Heart left ventricle (tissue), 13 donors: Measurements from ENCODE around the gene KCNQ1OT1.

Source experiments
- POLR2A ChIP-seq, 2 donors: fragments of 450-650 bp; IDR thresholded peaks; one replicate each; pipeline ENCODE4 v1.6.1; 2017; ENCODE audit warnings: antibody characterized with exemption in 2 of 2, mild to moderate bottlenecking in 2 of 2, moderate library complexity in 2 of 2
- TF ChIP-seq, protein P1 (sequence below), 12 donors: fragments of 200-600 bp; sonication (generic) in 4 of 12; IDR thresholded peaks; one replicate each; pipeline versions ENCODE4 v1.5.0 to v1.8.0; 2018 to 2022; ENCODE audit warnings: antibody characterized with exemption in 12 of 12, mild to moderate bottlenecking in 5 of 12
- donor health status: ischemic (EF 13 %, LVEDD 7.1; RV severe dilation, severe dysfunction).
- donor health status: DM: no; HTN: yes; CAD: no.
- donor health status: DM: no; HTN: no; CAD: no.
- donor health status: ischemic (EF 25% LVEDD 6.9; RV normal size, moderate dysfunction).
- donor health status: ischemic (EF 25% LVEDD 5.7; RV mildly dilated, moderate dysfunction).
- donor health status: ischemic (EF 35%, LVEDD 5.7; RV mildly dilated, moderate dysfunction).
- donor health status: nonischemic (EF 11% LVEDD 7.7; RV severe dilation, severe dysfunction).
- donor health status: DM: yes; HTN: yes; CAD: no.
- donor health status: PGD.
- donor health status: ischemic (EF 29% LVEDD 5.4; RV normal size, mild dysfunction).
- donor health status: nonischemic (EF 23%, LVEDD 6.1; RV moderate dilation, normal function).

DNA sequence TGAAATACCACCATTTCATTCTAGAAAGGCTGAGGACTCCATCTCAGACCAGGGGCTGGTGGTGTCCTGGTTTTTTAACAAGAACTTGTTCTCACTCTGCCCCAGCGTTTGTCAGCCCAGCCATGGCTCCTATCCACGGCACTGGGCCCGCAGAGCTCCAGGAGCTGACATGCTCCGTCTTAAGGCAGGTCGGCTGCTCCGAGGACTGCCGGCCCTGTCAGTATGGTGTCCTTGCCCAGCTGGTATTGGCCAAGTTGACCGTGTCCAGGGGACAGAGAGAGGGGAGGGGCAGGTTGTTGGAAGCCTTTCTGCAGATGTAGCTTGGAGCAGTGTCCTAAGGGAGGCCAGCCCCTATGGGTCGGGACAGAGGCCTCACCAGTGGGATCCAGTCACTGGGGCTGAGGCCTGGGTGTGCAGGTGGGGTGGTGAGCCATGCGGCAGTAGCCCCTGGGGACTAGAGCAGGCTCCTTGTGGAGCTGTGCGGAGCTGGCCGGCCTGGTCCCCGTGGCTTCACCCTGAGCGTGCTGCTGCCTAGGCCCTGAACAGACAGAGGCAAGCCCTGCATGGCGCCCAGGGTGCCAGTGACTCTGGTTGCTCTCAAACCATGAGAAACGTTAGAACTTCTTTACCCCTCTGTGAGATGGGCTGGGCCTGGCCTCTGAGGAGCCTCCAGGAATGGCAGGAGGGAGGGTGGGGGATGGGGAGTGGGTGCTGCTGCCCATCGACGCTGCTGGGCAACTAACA, 39.9 kb upstream of the KCNQ1OT1 start:
- TF ChIP-seq, protein P1, sequence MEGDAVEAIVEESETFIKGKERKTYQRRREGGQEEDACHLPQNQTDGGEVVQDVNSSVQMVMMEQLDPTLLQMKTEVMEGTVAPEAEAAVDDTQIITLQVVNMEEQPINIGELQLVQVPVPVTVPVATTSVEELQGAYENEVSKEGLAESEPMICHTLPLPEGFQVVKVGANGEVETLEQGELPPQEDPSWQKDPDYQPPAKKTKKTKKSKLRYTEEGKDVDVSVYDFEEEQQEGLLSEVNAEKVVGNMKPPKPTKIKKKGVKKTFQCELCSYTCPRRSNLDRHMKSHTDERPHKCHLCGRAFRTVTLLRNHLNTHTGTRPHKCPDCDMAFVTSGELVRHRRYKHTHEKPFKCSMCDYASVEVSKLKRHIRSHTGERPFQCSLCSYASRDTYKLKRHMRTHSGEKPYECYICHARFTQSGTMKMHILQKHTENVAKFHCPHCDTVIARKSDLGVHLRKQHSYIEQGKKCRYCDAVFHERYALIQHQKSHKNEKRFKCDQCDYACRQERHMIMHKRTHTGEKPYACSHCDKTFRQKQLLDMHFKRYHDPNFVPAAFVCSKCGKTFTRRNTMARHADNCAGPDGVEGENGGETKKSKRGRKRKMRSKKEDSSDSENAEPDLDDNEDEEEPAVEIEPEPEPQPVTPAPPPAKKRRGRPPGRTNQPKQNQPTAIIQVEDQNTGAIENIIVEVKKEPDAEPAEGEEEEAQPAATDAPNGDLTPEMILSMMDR (IDR thresholded peaks at IDR 0.05), result no peak
- no peak for TF ChIP-seq POLR2A (IDR thresholded peaks at IDR 0.05)
